Measurements from ENCODE around the gene NUP88. TPM values are rescaled to one million over a fixed set of nuclear protein-coding genes. Genes with fewer than 3 reads are reported as not detected.
"Not testable (repeated sequence)": the region's sequence is repeated elsewhere in the genome, so short reads cannot be mapped to it uniquely, and the experiment has no call there.

NUP88 gene
- polyA plus RNA-seq, 1 donor from 2014 or later: 86.5 TPM

- H4K20me1 ChIP-seq (ENCODE audit: insufficient read depth); H3K27ac ChIP-seq (ENCODE audit: low read length); H3K9ac ChIP-seq (ENCODE audit: low read length); H3K4me3 ChIP-seq (ENCODE audit: low read length); H3K9me3 ChIP-seq (ENCODE audit: low read length); H2AFZ ChIP-seq (ENCODE audit: low read depth, low read length); H3K27me3 ChIP-seq (ENCODE audit: insufficient read depth, low read depth, low read length); H3K4me2 ChIP-seq (ENCODE audit: low read length); H3K36me3 ChIP-seq (ENCODE audit: insufficient read depth, low read length); H3F3A ChIP-seq (ENCODE audit: insufficient read depth, low read length, poor library complexity, severe bottlenecking); H3K9me2 ChIP-seq (ENCODE audit: insufficient read depth, low read length): not testable (repeated sequence)
- peaks cover 29% of the 10 kb centered on the region for H3K79me2 ChIP-seq (replicated peaks; ENCODE audit: insufficient read depth, low read length)
Observed at GRCh38 chr17:5435781-5436315, 16.4 kb upstream of the NUP88 start.

GRCh38 chr17:5434984-5435383 is 15.5 kb upstream of the NUP88 start:
- no peak overlapping the region for H3K4me2 ChIP-seq (ENCODE audit: low read length)
- no peak overlapping the region for H2AFZ ChIP-seq (ENCODE audit: low read depth, low read length)
- H3K27me3 ChIP-seq (ENCODE audit: insufficient read depth, low read depth, low read length): no peaks in the 10 kb centered on the region
- no peaks in the 10 kb centered on the region for H3K9me3 ChIP-seq (ENCODE audit: low read length)
- H3K4me3 ChIP-seq (ENCODE audit: low read length): no peak overlapping the region
- no peaks in the 10 kb centered on the region for H3K9me2 ChIP-seq (ENCODE audit: insufficient read depth, low read length)
- peaks cover 10% of the 10 kb centered on the region for H3K36me3 ChIP-seq (ENCODE audit: insufficient read depth, low read length)
- H3K27ac ChIP-seq (ENCODE audit: low read length): no peak overlapping the region
- H3F3A ChIP-seq (ENCODE audit: insufficient read depth, low read length, poor library complexity, severe bottlenecking): no peaks in the 10 kb centered on the region
- TF ChIP-seq MXI1 (conservative IDR thresholded peaks at IDR 0.05; ENCODE audit: poor library complexity, severe bottlenecking): no peak
- no peak for TF ChIP-seq EZH2 (IDR thresholded peaks at IDR 0.05; ENCODE audit: borderline replicate concordance, insufficient read depth, low read length, poor library complexity, severe bottlenecking)
- TF ChIP-seq TAF1 (IDR thresholded peaks at IDR 0.05; ENCODE audit: low read depth): no peak
- TF ChIP-seq SMC3 (conservative IDR thresholded peaks at IDR 0.05; ENCODE audit: poor library complexity): no peak
- TF ChIP-seq EP300 (conservative IDR thresholded peaks at IDR 0.05; ENCODE audit: poor library complexity, severe bottlenecking): no peak
- TF ChIP-seq RAD21 (conservative IDR thresholded peaks at IDR 0.05): no peak
- TF ChIP-seq REST (IDR thresholded peaks at IDR 0.05; ENCODE audit: borderline replicate concordance): no peak
- TF ChIP-seq POLR2AphosphoS5 (IDR thresholded peaks at IDR 0.05): no peak
- TF ChIP-seq CTCF (IDR thresholded peaks at IDR 0.05; ENCODE audit: poor library complexity, severe bottlenecking): no peak
- no peaks in the 10 kb centered on the region for H4K20me1 ChIP-seq (ENCODE audit: insufficient read depth)
- H3K9ac ChIP-seq (ENCODE audit: low read length): no peak overlapping the region
- H3K79me2 ChIP-seq (replicated peaks; ENCODE audit: insufficient read depth, low read length): peaks cover 29% of the 10 kb centered on the region
